GM19025 (cell line): ENCODE measurements around the gene MYADM.
"Not testable (repeated sequence)": the region's sequence is repeated elsewhere in the genome, so short reads cannot be mapped to it uniquely, and the experiment has no call there.

ENCODE experiments used
- ATAC-seq: cut with Tn5 transposase; IDR thresholded peaks from one replicate; pipeline ENCODE4 v1.9.1; 2021; ENCODE audit warnings: mild to moderate bottlenecking, low read depth, moderate library complexity; ENCODE audit not compliant: unreplicated experiment

MYADM gene

DNA sequence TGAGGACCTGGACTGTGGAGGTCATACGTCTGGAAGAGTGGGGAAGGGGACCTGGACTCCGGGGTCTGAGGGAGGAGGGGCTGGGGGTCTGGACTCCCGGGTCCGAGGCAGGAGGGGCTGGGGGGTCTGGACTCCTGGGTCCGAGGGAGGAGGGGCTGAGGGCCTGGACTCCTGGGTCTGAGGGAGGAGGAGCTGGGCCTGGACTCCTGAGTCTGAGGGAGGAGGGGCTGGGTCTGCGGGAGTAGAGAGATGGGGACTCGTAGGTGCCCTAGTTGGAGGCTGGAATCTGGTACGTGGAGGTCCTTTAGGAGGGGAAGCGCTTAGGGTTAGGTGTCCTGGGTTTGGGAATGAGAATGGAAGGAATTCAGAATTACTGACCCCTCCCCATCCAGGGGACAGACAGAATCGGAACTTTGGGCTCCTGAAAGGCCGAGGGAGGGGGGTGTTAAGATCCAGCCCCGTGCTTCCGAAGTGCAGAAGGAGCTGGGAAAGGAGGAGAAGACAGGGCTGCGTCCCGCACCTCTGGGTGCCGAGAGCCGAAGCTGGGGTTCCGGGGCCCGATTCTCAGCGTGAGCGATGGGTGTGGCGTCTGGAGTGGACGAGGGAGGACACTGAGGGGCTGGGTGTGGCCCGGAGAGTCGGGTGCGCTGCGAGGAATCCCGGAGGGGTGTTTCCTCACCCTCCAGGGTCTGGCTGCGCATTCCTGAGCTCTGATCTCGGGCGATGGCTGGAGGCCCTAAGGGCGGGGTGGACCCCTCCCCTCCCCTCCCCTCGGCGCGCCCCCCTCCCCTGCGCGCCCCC lies 608 bp downstream of the MYADM start:
- ATAC-seq = no peak

- peak; percentile 40 for ATAC-seq
Observed at GRCh38 chr19:53868892-53869804, 1.5 kb downstream of the MYADM start.

- ATAC-seq = not testable (repeated sequence)
Observed at GRCh38 chr19:53869805-53870484, 2.3 kb downstream of the MYADM start.

DNA sequence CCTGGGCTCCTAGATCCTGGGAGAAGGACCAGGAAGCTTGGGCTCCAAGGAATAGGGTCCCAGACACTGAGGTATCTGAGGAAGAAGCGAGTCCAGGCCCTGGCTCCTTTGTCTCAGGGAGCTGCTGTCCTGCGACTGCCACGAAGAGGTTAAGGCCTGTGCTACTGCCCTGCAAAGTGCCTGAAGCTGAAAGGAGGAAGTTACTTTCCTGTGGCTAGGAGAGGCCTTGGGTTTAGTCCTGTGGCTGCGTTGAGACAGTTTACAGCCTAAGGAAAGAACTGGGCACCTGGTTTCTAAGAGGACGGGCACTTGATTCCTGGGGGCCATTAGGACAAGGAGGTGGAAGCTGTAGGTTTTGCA lies 2.8 kb downstream of the MYADM start:
- ATAC-seq = no peak

GRCh38 chr19:53871454-53871853 lies 3.8 kb downstream of the MYADM start:
- ATAC-seq = no peak

- ATAC-seq = no peak
Observed at GRCh38 chr19:53872762-53873161, 5.1 kb downstream of the MYADM start.

DNA sequence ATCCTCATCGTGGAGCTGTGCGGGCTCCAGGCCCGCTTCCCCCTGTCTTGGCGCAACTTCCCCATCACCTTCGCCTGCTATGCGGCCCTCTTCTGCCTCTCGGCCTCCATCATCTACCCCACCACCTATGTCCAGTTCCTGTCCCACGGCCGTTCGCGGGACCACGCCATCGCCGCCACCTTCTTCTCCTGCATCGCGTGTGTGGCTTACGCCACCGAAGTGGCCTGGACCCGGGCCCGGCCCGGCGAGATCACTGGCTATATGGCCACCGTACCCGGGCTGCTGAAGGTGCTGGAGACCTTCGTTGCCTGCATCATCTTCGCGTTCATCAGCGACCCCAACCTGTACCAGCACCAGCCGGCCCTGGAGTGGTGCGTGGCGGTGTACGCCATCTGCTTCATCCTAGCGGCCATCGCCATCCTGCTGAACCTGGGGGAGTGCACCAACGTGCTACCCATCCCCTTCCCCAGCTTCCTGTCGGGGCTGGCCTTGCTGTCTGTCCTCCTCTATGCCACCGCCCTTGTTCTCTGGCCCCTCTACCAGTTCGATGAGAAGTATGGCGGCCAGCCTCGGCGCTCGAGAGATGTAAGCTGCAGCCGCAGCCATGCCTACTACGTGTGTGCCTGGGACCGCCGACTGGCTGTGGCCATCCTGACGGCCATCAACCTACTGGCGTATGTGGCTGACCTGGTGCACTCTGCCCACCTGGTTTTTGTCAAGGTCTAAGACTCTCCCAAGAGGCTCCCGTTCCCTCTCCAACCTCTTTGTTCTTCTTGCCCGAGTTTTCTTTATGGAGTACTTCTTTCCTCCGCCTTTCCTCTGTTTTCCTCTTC lies 6.3 kb downstream of the MYADM start:
- ATAC-seq = no peak

GRCh38 chr19:53874606-53874990 lies 6.9 kb downstream of the MYADM start:
- ATAC-seq = no peak

DNA sequence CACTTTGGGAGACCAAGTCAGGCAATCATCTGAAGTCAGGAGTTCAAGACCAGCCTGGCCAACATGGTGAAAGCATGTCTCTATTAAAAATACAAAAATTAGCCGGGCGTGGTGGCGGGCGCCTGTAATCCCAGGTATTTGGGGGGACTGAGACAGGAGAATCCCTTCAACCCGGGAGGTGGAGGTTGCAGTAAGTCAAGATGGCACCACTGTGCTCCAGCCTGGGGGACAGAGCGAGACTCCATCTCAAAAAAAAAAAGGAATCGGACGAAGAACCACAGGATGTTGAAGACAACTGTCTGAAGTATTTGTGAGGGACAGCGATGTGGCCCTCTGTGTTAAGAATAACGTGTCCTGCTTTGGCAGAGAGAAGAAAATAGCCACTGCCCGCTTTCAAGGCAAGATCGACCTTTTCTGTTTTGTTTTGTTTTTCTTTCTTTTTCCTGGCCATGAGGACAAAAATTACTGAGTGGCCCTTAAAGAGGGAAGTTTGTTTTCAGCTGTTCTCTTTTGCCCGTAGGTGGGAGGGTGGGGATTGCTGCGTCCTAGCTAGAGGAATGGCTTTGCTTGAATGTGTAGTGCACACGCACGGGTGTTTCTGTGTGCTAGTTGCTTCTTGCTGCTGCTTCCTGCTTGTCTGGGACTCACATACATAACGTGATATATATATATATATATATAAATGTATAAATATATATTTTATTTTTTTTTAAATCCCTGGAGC lies 8.1 kb downstream of the MYADM start:
- no peak for ATAC-seq

GRCh38 chr19:53876651-53877224 lies 9.1 kb downstream of the MYADM start:
- ATAC-seq = no peak

DNA sequence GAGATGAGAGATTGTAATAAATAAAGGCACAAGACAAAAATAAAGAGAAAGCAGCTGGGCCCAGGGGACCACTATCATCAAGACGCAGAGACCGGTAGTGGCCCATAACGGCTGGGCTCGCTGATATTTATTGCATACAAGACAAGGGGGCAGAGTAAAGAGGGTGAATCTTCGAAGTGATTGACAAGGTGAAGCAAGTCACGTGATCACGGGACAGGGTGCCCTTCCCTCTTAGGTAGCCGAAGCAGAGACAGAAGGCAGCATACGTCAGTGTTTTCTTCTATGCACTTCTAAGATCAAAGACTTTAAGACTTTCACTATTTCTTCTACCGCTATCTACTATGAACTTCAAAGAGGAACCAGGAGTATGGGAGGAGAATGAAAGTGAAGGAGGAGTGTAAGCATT lies 9.7 kb downstream of the MYADM start:
- ATAC-seq = no peak

DNA sequence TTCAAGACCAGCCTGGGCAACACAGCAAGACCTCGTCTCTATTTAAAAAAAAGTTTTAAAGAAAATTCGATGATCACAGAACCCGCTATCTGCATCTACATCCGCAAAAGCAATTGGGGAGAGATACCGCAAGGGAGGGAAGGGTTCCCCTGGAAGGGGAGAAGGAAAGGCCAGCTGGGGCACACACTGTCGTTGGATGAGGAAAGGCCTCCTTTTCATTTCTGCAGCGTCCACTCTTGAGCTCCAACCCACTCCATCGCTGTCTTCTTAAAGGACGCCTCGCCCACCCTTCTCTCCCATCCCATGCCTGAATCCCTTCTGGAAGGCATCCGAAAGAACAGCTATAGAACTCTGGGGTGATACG lies 11.1 kb downstream of the MYADM start:
- ATAC-seq = no peak

GRCh38 chr19:53879140-53880081 lies 11.7 kb downstream of the MYADM start:
- ATAC-seq = peak; percentile 95

- no peak for ATAC-seq
Observed at GRCh38 chr19:53880711-53881481, 13.2 kb downstream of the MYADM start.

DNA sequence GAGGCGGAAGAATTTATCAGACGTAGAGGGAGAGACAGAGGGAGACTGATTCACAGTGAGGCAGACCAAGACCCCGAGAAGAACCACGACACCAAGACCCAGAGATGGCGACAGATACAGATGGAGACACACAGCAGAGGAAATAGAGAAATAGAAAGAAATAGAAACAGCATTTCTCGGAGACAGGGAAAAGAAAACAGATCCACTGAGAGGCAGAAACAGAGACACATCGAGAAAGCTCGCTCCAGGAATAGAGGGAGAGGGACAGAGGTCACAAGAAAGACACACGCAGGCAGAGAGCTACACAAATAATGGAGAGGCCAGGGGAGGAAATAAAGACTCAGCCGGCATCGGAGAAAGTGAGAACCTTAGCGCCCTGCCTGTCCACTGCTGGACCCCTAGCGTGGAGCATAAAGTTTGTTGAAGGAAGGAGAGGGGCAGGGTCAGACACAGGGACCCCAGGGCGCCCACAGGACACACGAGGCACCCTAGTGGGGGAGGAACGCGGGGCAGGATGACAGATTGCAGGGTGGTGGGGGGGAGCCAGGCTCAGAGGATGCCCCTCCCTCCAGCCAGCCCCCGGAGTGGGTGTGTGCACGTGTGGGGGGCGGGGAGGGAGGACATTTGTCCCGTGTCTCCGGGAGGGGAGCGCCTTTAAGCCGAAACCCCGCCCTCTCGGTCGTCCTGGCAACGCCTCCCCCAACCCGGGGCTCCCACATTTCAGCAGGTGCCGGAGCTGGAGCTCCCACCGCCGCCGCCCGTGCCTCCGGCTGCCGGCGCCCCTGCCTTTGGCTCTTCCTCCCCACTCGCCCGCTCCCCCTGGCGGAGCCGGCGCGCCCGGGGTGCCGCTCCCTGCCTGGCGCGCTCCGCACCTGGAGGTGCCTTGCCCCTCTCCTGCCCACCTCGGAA lies 14.1 kb downstream of the MYADM start, which contains the start of gene PRKCG:
Gene PRKCG (plus strand): TSS at position 716 of the 909 bp plus-strand sequence. CDS start 298 bp downstream, outside the sequence.
- ATAC-seq = no peak

- no peak for ATAC-seq
Observed at GRCh38 chr19:53882391-53883050, 14.8 kb downstream of the MYADM start.
